Measurements from ENCODE around the gene ACP4. TPM values are rescaled to one million over a fixed set of nuclear protein-coding genes. Genes with fewer than 3 reads are reported as not detected.
"Not testable (repeated sequence)": the region's sequence is repeated elsewhere in the genome, so short reads cannot be mapped to it uniquely, and the experiment has no call there.

The ACP4 gene
- total RNA-seq, 1 donor from 2014 or later: not detected

DNA sequence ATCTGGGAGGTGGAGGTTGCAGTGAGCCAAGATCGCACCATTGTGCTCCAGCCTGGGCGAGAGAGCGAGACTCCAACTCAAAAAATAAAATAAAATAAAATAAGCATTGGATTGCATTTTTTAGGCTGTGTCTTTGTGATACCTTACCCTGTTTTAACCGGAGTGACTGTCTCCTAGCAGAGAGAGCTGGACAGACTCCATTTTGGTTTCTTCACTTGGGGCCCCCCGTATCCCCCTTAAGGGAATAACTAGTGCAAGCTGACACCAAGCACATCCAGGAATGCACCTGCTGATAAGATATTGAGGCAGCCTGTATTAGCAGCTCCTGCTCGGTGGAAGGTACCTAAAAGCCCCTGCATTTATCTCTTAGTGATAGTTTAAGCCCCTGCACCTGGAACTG lies 40.7 kb upstream of the ACP4 start:
- Mint-ChIP-seq H3K9me3 (ENCODE audit: low read depth) (no peaks in the 10 kb centered on the region), H3K36me3 (ENCODE audit: low read depth) (no peaks in the 10 kb centered on the region), H3K4me3 (ENCODE audit: unreplicated experiment) (no peak overlapping the region), H3K27me3 (ENCODE audit: low read depth) (peaks cover 12% of the 10 kb centered on the region), H3K4me1 (ENCODE audit: low read depth) (no peaks in the 10 kb centered on the region), H3K27ac (ENCODE audit: unreplicated experiment) (no peak overlapping the region)
- DNase-seq (ENCODE audit: low spot score): no peak
- TF ChIP-seq, protein P1, sequence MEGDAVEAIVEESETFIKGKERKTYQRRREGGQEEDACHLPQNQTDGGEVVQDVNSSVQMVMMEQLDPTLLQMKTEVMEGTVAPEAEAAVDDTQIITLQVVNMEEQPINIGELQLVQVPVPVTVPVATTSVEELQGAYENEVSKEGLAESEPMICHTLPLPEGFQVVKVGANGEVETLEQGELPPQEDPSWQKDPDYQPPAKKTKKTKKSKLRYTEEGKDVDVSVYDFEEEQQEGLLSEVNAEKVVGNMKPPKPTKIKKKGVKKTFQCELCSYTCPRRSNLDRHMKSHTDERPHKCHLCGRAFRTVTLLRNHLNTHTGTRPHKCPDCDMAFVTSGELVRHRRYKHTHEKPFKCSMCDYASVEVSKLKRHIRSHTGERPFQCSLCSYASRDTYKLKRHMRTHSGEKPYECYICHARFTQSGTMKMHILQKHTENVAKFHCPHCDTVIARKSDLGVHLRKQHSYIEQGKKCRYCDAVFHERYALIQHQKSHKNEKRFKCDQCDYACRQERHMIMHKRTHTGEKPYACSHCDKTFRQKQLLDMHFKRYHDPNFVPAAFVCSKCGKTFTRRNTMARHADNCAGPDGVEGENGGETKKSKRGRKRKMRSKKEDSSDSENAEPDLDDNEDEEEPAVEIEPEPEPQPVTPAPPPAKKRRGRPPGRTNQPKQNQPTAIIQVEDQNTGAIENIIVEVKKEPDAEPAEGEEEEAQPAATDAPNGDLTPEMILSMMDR (IDR thresholded peaks at IDR 0.05): no peak

DNA sequence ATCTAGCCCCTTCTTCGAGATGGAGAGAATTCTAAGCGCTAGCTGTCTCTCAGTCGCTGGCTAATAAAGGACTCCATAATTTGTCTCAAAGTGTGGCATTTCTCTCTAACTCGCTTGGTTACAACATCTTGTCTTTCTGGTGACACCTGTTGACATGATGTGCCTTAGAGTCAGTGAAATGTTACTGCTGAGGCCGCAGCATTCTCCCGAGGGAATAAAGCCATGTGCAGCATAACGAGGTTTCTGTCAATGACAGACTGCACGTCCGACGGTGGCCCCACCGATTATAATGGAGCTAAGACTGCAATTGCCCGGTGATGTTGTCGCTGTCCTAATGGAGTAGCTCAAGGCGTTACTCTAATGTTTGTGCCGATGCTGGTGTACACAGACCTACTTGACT lies 40.2 kb upstream of the ACP4 start:
- no peaks in the 10 kb centered on the region for H3K9me3 Mint-ChIP-seq (ENCODE audit: low read depth)
- peaks cover 2% of the 10 kb centered on the region for H3K36me3 Mint-ChIP-seq (ENCODE audit: low read depth)
- no peak overlapping the region for H3K4me3 Mint-ChIP-seq (ENCODE audit: unreplicated experiment)
- TF ChIP-seq, protein P1 (IDR thresholded peaks at IDR 0.05): no peak
- no peak overlapping the region for H3K27ac Mint-ChIP-seq (ENCODE audit: unreplicated experiment)
- peaks cover 16% of the 10 kb centered on the region for H3K27me3 Mint-ChIP-seq (ENCODE audit: low read depth)
- DNase-seq (ENCODE audit: low spot score): no peak
- H3K4me1 Mint-ChIP-seq (ENCODE audit: low read depth): no peaks in the 10 kb centered on the region

DNA sequence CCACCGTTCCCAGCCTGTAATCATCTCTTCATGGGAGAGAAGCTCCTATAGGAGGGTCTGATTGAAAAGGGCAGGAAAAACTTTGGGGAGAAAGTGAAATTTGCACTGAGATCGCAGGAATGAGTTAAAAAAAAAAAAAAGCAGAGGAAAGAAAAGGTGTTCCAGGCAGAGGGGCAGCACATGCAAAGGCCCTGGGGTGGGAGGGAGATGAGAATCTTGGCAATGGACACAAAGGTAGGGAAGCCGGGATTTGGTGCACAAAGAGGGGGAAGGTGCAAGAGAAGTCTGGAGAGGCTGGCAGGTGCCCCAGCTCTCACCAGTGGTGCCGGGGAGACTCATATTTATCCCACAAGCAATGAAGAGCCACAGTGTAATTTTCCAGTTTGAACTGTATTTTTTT lies 36.3 kb upstream of the ACP4 start:
- H3K9me3 Mint-ChIP-seq (ENCODE audit: low read depth): no peaks in the 10 kb centered on the region
- H3K4me3 Mint-ChIP-seq (ENCODE audit: unreplicated experiment): no peak overlapping the region
- no peak overlapping the region for H3K27ac Mint-ChIP-seq (ENCODE audit: unreplicated experiment)
- DNase-seq (ENCODE audit: low spot score): no peak
- no peaks in the 10 kb centered on the region for H3K4me1 Mint-ChIP-seq (ENCODE audit: low read depth)
- H3K36me3 Mint-ChIP-seq (ENCODE audit: low read depth): peaks cover 2% of the 10 kb centered on the region
- H3K27me3 Mint-ChIP-seq (ENCODE audit: low read depth): peaks cover 21% of the 10 kb centered on the region
- TF ChIP-seq, protein P1 (IDR thresholded peaks at IDR 0.05): no peak

DNA sequence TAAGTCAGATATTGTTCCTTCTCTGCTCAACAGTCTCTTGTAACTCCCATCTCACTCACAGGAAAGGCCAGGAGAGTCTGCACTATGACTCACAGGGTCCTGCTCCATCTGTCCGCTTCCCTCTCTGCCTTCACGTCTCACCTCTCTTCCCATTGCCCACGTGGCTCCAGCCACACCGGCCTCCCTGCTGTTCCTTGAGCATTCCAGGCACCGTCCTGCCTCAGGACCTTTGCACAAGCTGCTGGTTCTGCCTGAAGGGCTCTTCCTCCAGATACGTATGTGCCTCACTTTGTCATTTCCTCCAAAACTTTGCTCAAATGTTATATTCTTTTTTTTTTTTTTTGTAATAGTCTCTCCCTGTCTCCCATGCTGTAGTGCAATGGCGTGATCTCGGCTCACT lies 34.0 kb upstream of the ACP4 start:
- H3K4me1 Mint-ChIP-seq (ENCODE audit: low read depth); H3K27ac Mint-ChIP-seq (ENCODE audit: unreplicated experiment); H3K36me3 Mint-ChIP-seq (ENCODE audit: low read depth): not testable (repeated sequence)

DNA sequence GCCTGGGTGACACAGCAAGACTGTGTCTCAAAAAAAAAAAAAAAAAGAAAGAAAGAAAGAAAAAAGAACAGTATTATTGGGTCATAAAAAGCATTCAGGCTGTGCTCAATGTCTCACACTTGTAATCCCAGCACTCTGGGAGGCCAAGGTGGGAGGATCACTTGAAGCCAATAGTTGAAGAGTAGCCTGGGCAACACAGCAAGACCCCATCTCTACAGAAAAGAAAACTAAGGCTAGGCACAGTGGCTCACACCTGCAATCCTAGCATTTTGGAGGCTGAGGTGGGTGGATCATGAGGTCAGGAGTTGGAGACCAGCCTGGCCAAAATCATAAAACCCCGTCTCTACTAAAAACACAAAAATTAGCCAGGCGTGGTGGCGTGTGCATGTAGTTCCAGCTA lies 32.6 kb upstream of the ACP4 start:
- H3K27me3 Mint-ChIP-seq (ENCODE audit: low read depth): peaks cover 16% of the 10 kb centered on the region
- not testable (repeated sequence) for H3K9me3 Mint-ChIP-seq (ENCODE audit: low read depth); H3K4me3 Mint-ChIP-seq (ENCODE audit: unreplicated experiment); DNase-seq (ENCODE audit: low spot score); H3K27ac Mint-ChIP-seq (ENCODE audit: unreplicated experiment); H3K36me3 Mint-ChIP-seq (ENCODE audit: low read depth); H3K4me1 Mint-ChIP-seq (ENCODE audit: low read depth)

More for the DNA sequence above, 34.0 kb upstream of the ACP4 start:
- H3K9me3 Mint-ChIP-seq (ENCODE audit: low read depth); DNase-seq (ENCODE audit: low spot score); H3K4me3 Mint-ChIP-seq (ENCODE audit: unreplicated experiment): not testable (repeated sequence)
- H3K27me3 Mint-ChIP-seq (ENCODE audit: low read depth): peaks cover 18% of the 10 kb centered on the region

DNA sequence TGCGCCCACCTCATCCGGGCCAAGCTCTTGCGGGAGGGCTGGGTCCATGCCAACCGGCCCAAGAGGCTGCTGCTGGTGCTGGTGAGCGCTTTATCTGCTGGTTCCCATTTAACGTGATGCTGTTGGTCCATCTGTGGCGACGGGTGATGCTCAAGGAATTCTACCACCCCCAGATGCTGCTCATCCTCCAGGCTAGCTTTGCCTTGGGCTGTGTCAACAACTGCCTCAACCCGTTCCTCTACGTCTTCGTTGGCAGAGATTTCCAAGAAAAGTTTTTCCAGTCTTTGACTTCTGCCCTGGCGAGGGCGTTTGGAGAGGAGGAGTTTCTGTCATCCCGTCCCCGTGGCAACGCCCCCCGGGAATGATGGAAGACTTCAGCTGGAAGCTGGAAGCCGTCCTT lies 31.1 kb upstream of the ACP4 start:
- not testable (repeated sequence) for DNase-seq (ENCODE audit: low spot score); H3K9me3 Mint-ChIP-seq (ENCODE audit: low read depth); H3K4me1 Mint-ChIP-seq (ENCODE audit: low read depth); H3K36me3 Mint-ChIP-seq (ENCODE audit: low read depth); H3K4me3 Mint-ChIP-seq (ENCODE audit: unreplicated experiment); H3K27ac Mint-ChIP-seq (ENCODE audit: unreplicated experiment)
- H3K27me3 Mint-ChIP-seq (ENCODE audit: low read depth): peaks cover 10% of the 10 kb centered on the region

DNA sequence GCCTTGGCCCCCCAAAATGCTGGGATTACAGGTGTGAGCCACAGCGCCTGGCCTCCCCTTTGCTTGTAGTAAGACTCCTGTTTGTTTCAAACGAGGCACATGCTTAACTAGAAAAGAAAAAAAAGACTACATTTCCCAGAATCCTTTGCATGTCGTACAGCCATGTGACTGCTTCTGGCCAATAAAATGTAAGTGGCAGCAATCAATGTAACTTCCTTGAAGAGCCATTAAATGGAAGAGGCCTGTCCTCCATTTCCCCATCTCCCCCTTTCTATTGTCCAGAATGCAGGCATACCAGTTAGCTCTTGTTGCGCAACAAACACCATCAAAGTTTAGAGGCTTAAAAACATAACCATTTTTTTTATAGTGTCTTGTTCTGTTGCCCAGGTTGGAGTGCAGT lies 30.3 kb upstream of the ACP4 start:
- Mint-ChIP-seq H3K4me3 (ENCODE audit: unreplicated experiment) (no peak overlapping the region), H3K27ac (ENCODE audit: unreplicated experiment) (no peak overlapping the region), H3K36me3 (ENCODE audit: low read depth) (peaks cover under 1% of the 10 kb centered on the region), H3K9me3 (ENCODE audit: low read depth) (no peaks in the 10 kb centered on the region), H3K4me1 (ENCODE audit: low read depth) (no peaks in the 10 kb centered on the region), H3K27me3 (ENCODE audit: low read depth) (peaks cover 12% of the 10 kb centered on the region)
- no peak for DNase-seq (ENCODE audit: low spot score)
- TF ChIP-seq, protein P1 (IDR thresholded peaks at IDR 0.05): no peak

DNA sequence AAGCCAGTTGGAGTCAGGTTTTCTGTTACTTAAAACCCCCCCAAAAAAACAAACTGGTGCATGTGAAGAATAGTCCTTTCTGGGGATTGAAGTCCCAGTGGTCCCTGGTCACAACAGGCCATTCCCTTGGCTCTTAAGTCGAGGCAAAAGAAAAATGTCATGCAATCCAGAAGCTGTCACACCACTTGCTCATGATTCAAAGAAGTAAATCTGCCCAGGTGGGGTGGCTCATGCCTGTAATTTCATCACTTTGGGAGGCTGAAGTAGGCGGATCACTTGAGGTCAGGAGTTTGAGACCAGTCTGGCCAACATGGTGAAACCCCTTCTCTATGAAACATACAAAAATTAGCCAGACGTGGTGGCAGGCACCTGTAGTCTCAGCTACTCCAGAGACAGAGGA lies 28.7 kb upstream of the ACP4 start:
- DNase-seq (ENCODE audit: low spot score); H3K4me3 Mint-ChIP-seq (ENCODE audit: unreplicated experiment); H3K27me3 Mint-ChIP-seq (ENCODE audit: low read depth); H3K27ac Mint-ChIP-seq (ENCODE audit: unreplicated experiment); H3K36me3 Mint-ChIP-seq (ENCODE audit: low read depth); H3K4me1 Mint-ChIP-seq (ENCODE audit: low read depth); H3K9me3 Mint-ChIP-seq (ENCODE audit: low read depth): not testable (repeated sequence)

DNA sequence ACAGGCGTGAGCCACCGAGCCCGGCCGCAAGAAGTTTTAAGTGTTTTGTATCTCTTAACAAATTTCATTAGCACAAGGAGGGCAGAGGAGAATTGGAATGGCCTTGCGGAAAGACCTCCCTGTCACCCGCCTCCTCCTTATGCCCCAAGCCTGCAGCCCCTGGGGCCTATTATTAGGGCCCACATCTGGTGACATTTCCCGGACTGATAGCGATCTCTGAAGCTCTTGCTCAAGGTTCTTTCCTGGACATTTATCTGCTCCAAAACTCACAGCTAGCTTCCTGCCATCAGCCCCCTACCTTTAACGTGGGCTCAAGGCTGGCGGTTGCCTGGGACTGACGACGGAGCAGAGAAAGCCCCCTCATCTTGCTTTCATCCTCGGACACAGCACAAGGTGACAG lies 26.7 kb upstream of the ACP4 start:
- H3K27ac Mint-ChIP-seq (ENCODE audit: unreplicated experiment); H3K9me3 Mint-ChIP-seq (ENCODE audit: low read depth); H3K36me3 Mint-ChIP-seq (ENCODE audit: low read depth); H3K4me3 Mint-ChIP-seq (ENCODE audit: unreplicated experiment); H3K4me1 Mint-ChIP-seq (ENCODE audit: low read depth); DNase-seq (ENCODE audit: low spot score): not testable (repeated sequence)
- peaks cover 16% of the 10 kb centered on the region for H3K27me3 Mint-ChIP-seq (ENCODE audit: low read depth)

Measured in chondrocyte (in vitro differentiated cells).